Measurements from ENCODE around the gene AHNAK2. TPM values are rescaled to one million over a fixed set of nuclear protein-coding genes. Genes with fewer than 3 reads are reported as not detected.

AHNAK2 gene
- polyA plus RNA-seq, 4 donors = 1.4 to 2.0 (median 1.8) TPM

DNA sequence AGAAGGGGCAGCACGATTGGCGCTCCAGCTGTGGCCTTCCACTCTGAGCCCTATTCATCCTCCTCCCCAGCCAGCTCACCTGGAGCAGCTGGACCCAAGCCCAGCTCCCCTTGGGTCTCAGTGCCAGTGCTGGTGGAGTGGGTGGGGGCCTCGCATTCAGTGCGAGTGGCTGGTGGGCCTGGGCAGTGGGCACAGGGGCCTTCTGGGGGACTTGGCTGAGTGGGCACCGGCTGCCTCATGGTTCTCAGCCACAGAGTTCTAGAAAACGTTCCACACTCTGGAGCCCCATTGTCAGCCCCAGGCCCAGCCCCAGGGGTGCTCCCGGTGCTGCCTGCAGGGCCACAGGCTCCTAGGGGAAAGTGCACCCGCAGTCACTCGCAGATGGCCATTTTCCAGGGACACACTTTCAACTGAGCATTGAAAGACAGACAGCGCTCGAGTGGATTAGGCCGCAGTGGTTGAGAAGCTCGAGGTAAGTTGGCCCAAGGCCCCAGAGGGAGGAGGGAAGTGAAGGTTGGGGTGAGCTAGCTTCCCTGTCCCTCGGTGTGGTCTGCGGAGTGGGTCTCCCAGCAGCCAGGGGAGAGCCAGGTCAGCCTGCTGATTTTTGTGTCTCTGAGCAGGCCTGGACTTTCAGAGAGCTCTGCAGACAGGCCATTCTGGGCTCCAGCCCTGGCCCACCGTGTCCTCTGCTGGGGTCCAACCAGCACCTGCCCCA lies 11.2 kb upstream of the AHNAK2 start:
- no peak for DNase-seq (ENCODE audit: low read depth in 4 of 4, low spot score in 2 of 4)

DNA sequence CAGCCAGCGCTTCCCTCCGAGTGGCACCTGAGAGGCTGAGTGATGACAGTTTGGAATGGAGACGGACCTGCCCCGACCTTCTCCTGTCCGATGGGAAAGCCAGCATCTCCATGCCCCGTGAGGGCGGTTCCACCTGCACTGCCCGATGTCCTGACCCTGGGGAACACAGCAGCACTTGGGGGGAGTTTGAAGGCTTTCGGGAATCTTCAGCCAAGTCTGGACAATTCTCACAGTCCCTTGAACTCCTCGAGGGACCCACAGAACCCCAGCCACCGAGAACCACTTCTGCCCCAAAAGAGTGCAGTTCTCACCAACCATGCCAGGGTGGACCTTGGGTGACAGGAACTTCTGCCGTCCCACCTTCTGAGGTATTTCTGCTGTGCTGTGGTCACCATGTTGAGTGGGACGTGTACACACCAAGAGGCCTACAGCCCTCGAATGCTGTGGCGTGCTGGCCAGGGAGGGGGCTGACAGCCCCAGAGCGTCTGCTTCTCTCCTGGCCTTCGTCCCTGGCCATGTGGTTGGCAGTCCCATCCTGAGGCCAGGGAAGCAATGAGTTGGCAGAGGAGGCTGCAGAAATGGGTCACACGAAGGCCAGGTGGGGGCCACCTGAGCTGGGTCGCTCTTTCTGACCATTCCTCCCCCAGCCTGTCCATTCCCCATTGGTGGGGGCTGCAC lies 8.5 kb upstream of the AHNAK2 start:
- DNase-seq (ENCODE audit: low read depth in 4 of 4, low spot score in 2 of 4) = no peak

DNA sequence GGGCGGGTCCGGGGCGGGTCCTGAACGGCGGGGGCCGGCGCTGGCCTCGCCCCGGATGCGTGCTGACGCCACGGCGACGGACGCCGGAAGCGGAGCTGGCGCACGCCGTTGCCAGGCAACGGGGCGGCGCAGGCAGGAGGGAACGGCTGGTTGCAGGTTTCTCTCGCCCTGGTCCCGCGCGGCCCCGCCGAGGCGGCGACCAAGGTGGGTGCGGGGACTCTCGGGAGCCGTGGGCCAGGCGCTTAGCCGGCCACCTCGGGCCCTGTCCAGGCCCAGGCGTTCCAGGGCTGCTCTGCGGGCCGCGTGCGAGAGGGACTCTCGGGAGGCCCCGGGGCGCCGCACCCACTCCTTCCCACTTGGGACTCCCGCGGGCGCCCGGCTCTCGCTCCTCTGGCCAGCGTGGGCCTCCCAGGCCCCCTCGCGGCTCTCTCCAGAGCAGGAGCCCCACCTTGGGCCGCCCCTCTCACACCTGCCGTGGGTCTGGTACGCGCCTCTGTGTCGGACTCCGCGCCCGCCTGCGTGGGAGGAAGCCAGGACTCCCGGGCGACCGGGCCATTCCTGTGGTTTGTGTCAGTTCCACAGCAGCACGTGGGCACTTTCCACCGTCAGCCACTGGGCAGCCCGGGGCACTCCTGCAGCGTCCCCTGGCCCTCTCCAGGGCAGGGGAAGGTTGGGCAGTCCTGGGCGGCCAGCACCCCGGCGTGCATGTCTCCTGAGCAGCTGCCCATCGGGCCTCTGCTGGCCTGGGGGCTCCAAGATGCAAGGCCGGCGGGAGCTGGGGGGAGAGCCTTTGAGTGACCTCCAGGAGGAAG lies 7.7 kb upstream of the AHNAK2 start, which contains the start of gene CLBA1:
Gene CLBA1 (plus strand): TSS at position 114 of the 812 bp plus-strand sequence. CDS start 644 bp downstream, at position 758.
- peak in 3 of 4 donors; percentile 77 to 88 (median 80) for DNase-seq (ENCODE audit: low read depth in 4 of 4, low spot score in 2 of 4)

DNA sequence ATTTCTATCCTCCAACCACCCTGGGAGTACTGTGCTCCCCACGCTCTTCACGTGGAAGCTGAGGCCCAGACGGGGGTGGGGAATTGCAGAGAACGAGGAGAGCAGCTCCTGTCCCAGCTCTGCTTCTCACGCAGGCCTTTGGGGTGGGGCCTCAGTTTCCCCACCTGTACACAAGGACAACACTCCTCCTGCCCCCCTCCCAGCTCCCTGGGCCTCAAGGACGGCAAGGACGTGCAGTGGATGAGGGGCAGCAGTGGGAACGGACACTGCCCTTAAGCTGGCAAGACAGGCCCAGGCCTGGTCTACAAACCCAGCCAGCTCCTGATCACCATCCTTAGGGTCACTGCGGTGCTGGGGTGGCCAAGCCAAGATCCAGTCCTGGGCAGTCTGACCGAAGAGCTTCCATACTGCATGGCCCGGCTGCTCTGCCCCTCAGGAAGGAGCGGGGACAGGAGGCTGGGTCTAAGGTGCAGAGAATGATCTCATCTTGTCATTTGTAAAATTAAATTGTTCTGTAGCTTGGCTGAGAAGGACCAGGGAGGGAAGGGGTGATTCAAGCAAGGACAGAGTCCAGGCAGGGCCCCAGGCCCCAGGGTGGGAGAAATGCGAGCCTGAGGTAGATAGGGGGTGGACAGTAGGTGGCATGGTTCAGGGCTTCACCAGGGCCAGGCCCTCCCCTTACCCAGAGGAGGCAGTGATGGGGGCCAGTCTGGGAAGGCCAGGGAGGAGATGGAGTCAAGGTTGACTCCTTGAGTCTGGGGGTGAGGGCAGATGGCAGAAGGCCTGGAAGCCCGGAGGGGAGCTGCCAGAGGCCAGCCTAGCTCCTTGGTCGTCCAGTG lies 6.1 kb upstream of the AHNAK2 start:
- DNase-seq (ENCODE audit: low read depth in 4 of 4, low spot score in 2 of 4) = no peak

DNA sequence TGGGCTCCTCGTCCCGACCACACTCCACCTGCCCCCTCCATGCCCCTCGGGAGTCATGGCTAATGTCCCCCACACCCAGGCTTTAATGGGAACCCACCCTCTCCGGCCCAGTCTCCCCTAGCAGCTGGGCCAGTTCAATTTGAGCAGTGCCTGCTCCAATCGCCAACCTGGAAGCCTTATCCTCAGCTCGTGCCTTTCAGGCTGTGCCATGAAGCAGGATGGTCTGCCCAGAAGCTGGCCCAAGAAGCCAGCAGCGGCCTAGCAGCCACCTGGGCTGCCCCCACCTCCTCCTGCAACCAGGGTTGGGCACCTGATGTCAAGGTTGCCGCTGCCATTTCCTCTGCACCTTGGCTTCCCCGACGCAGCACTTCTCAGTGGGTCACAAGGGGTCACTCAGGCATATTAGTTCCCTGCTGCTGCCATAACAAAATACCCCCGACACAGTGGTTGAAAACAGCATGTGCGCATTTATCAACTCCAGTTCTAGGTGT lies 5.1 kb upstream of the AHNAK2 start:
- DNase-seq (ENCODE audit: low read depth in 4 of 4, low spot score in 2 of 4) = no peak

DNA sequence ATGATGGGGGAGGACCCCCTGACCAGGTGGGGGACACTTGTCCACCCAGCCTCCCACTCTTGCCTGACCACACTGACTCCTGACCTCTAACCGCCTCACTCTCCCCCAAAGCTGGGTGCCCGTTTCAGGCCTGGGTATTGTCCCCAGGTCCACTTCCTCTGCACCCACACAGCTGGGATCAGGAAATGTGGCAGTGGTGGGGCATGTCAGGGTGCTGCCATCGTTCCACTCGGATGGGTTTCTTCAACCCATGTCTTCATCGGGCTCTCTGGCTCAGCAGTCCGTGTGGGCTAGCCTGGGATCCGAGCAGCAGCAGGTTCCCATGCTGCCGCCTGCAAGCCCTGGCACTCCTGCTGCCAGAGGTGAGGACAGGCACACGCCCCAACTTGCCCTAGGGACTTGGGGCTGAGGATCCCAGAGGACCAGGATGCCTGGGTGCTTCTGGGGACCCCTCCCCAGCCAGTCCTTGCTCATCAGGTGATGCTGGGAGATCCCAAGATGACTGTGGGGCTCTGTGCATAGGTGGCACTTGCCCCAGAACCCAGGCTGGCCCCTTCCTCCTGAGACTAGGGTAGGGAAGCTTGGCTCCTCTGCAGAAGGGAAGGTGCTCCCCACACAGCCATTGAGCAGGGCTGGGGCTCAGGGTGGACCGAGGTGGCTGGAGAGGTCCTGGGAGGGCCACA lies 4.5 kb upstream of the AHNAK2 start:
- DNase-seq (ENCODE audit: low read depth in 4 of 4, low spot score in 2 of 4) = no peak

DNA sequence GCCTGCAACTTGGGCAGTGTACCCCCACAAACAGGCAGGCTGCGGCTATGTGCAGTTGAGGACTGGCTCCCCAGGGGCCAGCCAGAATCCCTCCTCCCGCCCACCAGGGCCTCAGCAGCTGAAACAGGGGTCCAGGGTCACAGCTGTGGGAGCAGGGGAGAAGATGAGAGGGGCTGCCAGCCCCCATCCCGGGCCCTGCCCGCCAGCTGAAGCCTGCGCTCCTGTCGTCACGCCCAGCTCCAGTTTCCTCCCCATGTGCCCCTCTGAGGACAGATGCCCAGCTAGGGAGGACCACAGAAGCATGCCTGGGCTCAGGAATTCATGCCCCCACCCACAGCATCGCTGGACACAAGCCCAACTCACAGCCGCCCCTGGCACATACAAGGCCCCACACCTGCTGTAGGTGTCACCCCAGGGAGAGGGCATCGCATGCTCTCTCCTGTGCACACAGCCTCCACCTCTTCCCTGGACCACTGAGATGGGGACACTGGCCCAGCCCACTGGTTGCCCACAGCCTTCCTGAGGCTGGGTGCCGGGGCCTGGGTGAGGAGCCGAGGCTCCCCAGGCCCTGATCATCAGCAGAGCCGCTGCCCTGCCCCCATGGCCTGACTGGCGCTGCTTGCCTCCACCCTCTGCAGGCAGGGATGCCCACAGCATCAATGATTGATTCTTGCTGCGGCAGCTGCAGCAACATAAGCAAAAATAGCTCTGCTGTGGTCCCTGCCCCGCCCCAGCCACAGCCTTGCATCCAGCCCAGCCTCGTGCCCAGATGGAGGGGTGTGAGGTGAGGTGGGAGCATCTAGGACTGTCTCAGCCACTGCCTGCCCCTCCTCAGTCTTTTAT lies 3.7 kb upstream of the AHNAK2 start:
- no peak for DNase-seq (ENCODE audit: low read depth in 4 of 4, low spot score in 2 of 4)

DNA sequence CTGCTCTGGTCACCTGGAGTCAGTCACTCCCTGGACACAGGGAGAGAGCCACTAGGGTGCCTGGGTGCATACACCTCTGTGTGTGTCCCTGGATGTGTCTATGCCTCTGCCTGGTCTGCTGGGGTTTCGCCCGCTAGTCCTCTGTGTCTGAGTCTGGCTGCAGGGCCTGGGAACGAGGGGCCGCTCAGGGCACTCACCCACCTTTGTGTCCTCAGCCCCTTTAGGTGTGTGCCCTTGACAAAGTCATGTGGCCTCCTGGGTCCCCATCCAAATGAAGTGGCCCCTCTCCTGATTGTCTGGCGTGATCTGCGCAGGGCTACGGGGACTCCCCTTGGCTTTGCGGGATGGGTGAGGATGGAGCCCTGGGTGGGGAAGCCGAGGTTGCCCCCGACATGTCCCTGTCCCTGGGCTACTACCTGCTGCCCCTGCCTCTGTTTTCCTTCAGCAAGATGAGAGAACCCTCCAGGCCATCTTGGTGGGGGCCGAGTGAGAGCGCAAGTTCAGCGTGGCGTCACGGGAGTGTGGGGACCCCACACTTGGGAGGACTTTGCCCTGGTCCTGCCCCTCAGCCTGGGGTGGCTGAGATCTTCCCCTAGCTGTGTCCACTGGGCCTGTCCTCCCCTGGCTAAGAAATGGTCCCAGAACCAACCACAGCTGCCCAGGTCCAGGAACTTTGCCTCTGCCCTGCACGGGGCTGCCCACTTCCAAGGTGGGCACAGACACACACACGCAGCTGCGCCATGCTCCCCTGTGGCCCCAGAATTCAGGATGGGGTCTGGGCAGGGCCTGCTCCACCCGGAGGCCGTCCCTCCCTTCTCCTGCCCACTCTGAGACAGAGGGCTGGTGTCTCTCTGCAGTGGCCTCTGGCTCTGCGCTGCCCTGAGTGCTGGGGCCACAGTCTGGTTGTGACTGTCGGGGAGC lies 2.7 kb upstream of the AHNAK2 start:
- no peak for DNase-seq (ENCODE audit: low read depth in 4 of 4, low spot score in 2 of 4)

DNA sequence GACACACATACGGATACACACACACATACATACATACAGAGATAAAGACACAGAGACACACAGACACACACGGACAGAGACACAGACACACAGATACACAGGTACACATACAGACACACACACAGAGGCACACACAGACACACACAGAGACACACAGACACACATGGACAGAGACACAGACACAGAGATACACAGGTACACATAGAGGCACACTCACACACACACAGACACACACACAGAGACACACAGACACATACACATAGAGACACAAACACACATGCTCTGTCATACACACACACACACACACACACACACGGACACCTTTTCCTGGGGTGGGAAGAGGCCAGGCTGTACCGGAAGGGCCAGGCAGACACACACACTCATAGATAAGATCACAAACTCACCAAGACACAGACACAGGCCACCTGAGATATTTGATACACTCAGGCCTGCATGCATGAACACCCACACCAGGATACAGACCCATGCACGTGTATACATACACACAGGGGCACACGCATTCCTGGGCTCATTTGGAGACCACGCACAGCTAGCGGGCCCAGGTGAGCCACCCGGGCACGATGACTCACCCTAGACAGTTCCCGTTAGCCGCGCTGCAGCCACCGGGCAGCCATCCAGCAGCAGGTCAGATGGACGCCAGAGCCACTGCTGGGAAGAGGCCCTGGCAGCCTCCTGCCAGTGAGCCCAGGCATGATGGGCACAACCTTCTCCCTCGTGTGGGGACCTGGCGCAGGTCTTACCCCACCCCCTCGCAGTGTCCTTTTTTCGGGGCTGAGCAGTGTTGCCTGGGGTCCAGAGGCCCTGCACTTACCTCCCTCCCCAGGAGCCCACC lies 1.8 kb upstream of the AHNAK2 start:
- DNase-seq (ENCODE audit: low read depth in 4 of 4, low spot score in 2 of 4) = no peak

DNA sequence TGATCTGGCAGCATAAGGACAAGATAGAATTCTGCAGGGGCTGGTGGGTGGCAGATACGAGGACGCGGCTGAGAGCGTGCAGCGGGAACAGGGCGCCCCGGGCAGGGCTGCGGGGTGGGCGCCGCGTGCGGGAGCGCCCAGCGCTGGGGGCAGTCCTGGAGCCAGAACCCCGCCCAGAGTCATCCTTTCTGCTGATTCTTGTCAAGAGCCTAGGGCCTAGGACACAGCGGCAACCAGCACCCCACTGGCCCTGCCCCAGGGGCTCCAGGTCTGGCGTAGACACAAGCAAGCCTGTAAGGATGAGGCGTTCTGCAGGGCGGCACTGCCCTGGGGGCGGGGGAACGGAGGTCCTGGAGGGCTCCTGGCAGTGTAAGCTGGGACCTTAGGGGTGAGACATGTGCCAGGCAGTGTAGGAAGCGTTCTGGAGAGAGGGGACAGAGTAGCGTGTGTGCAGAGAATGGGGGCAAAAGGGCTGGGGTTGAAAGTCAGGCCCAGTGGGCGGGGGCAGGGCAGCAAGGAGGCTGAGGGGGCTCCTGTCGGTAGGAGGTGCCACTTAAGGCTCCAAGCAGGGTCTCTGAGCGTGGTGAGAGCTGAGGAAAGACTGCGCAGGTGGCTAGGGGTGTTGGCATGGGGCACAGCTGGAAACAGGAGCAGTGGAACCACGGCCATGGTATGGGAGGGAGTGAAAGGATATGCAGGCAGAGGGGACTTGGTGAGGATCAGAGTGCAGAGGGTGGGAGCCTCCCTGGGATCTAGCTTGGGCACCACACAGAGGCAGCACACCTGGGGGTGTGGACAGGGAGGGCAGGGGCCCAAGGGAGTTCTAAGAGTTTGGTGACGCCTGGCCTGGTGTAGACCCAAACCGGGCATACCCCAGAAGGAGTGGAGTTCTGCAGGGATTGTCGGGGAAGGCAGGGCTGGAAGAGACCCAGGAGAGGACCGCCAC lies 845 bp upstream of the AHNAK2 start:
- no peak for DNase-seq (ENCODE audit: low read depth in 4 of 4, low spot score in 2 of 4)

DNA sequence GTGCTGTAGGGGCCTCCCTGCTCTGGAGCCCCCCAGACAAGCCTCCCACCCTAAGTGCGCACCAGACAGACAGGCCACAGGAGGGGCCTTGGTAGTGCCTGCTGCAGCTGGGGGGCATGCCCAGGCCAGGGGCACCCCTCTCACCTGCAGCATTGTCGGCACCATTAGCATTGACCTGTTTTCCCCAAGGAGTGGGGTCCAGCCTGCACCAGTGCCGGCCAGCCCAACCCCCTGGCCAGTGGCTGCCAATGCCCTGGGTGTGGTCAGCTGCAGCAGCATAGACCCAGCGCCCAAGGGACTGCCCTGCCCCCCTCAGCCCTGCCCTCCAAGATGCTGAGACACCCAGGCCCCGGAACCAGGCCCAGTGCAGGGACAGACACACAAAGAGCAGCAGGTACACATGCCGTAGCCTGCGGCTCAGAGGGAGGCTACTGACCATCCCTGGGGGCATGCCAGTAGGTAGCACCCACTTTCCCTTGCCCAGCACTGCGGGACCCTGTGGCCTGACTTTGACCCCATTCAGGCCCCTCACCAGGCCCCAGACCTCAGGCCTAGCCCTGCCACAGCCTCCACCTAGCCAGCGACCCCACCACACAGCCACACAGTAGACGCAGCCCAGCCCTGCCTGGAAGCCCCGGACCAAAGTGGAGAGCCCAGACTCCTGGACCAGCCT lies 1.0 kb downstream of the AHNAK2 start:
- DNase-seq (ENCODE audit: low read depth in 4 of 4, low spot score in 2 of 4) = no peak

DNA sequence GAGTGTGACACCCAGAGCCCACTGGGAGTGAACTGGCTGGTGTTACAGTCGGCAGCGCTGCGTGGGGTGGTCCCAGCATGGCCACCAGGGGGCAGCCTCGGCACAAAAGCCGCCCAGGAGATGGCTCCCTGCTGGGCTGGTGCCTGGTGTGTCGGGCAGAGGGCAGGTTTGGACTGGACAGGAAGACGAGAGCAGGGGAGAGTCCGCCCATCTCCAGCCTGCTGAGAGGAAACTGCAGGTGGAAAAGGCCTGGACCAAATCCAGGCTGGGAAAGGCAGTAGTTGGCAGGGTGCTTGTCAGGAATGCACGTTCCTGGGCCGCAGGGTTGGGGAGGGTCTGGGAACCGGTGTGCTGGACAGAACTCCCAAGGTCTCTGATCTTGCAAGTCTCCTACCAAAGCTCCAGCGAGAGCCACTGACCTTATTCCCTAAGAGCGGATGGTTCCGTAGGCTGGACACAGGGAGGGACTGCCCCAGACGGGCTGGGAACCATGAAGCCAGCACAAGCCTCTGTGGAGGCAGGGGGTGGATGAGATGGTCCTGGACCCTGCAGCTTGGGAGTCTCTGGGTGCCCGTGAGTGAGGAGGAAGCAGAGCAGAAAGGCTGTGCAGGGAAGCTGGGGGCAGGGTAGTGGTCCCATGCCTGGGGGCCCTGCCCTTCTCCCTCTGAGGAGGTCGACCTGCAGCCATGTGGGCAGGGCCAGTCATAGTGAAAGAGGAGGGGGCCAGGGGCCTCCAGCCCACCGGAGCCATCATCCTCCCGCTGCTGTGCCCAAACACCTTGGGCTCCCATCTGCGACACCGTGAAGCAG lies 1.8 kb downstream of the AHNAK2 start:
- no peak for DNase-seq (ENCODE audit: low read depth in 4 of 4, low spot score in 2 of 4)

DNA sequence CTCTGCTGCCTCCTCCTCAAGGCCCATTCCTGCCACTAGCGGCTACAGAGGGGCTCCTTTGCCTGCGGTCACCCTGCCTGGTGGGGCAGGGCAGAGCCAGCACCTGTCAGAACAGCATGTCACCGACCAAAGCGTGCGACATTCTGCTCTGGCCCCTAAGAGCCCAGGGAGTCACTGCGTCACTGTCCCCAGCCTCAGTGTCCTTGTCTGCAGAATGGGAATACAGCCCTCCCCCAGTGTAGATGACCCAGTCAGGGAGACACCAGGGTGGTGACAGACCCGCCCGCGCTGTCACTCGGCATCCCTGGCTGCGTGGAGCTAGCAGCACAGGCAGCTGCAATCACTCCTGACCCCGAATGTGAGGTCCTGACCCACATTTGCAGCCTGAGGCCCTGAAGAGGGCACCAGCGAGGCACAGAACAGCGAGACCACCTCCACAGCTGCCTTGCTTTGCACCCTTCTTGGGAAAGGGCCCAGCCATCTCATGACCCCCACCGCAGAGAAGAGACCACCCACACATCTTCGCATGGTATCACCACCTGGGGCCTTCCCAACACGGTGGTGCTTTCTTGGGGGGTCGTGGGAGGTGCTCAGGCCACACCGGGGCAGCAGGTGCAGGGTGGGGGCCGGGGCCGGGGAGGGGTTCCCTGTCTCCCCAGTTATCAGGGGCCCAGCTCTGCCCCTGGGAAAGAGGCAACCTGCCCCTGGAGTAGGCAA lies 2.5 kb downstream of the AHNAK2 start:
- no peak for DNase-seq (ENCODE audit: low read depth in 4 of 4, low spot score in 2 of 4)

All from left renal cortex interstitium (tissue), 4 donors.